ENCODE measurements around the gene LMO7. TPM values are rescaled to one million over a fixed set of nuclear protein-coding genes. Genes with fewer than 3 reads are reported as not detected.

LMO7 gene
- total RNA-seq, 1 experiment from 2014 or later: 20.4 TPM

GRCh38 chr13:75873494-75873893, 237.4 kb downstream of the LMO7 start:
- no peak overlapping the region for H3K23ac ChIP-seq (ENCODE audit: insufficient read length, low read depth, low read length)
- H2AK5ac ChIP-seq (ENCODE audit: insufficient read length, low read length): no peak overlapping the region
- no peak overlapping the region for H3K9ac ChIP-seq (ENCODE audit: extremely low read depth, insufficient read length, low read length)
- no peak overlapping the region for H2BK12ac ChIP-seq (ENCODE audit: insufficient read length, low read depth, low read length)
- H2BK15ac ChIP-seq (ENCODE audit: low read depth, low read length): no peak overlapping the region
- H3K9me3 ChIP-seq (ENCODE audit: control insufficient read depth, low read depth, low read length): no peaks in the 10 kb centered on the region
- H3K36me3 Mint-ChIP-seq (ENCODE audit: insufficient read depth in 1 of 3, low read depth in 3 of 3): no peaks in the 10 kb centered on the region; a peak in 1 of 7 replicates
- H3K4me1 Mint-ChIP-seq: peaks cover 45 to 46% of the 10 kb centered on the region in 2 experiments
- H3K14ac ChIP-seq (ENCODE audit: insufficient read depth, low read length): no peak overlapping the region
- H2BK20ac ChIP-seq (ENCODE audit: low read depth, low read length, poor library complexity, severe bottlenecking): no peak overlapping the region
- no peak overlapping the region for H3K27ac ChIP-seq (ENCODE audit: insufficient read length, low read depth, low read length)
- no peak overlapping the region for H3T11ph ChIP-seq (ENCODE audit: low read length)
- H3K4me1 ChIP-seq (ENCODE audit: insufficient read depth, low read length): peaks cover 11% of the 10 kb centered on the region; the same call in 1 of the 2 replicates
- H4K91ac ChIP-seq (ENCODE audit: insufficient read length, low read depth, low read length): no peak overlapping the region
- no peak overlapping the region for H3K4me3 Mint-ChIP-seq
- H3K27me3 ChIP-seq (ENCODE audit: insufficient read depth, low read length): no peaks in the 10 kb centered on the region
- no peak overlapping the region for H3K4ac ChIP-seq (ENCODE audit: low read depth, low read length)
- H3K18ac ChIP-seq (ENCODE audit: insufficient read length, low read depth, low read length): no peak overlapping the region
- no CpG with 5 or more reads among the region's 10 CpGs for WGBS (ENCODE audit: extremely low coverage, insufficient read length, low lambda C conversion rate)
- H3K27me3 Mint-ChIP-seq (ENCODE audit: low read depth): no peaks in the 10 kb centered on the region
- H4K8ac ChIP-seq (replicated peaks; ENCODE audit: insufficient read length, low read depth, low read length): no peak overlapping the region
- H2BK120ac ChIP-seq (ENCODE audit: low read depth, low read length, poor library complexity, severe bottlenecking): no peak overlapping the region
- no peak for DNase-seq
- no peak for TF ChIP-seq CTCF (conservative IDR thresholded peaks at IDR 0.05)
- H3K79me1 ChIP-seq (ENCODE audit: insufficient read depth, low read depth, low read length, poor library complexity, severe bottlenecking): no peaks in the 10 kb centered on the region
- no peaks in the 10 kb centered on the region for H3K79me2 ChIP-seq (ENCODE audit: insufficient read depth, low read length)
- no peak overlapping the region for H3K27ac Mint-ChIP-seq
- no peak overlapping the region for H4K5ac ChIP-seq (ENCODE audit: insufficient read length, low read depth, low read length)
- H3K23me2 ChIP-seq (ENCODE audit: insufficient read length, low read depth, low read length, poor library complexity, severe bottlenecking): no peaks in the 10 kb centered on the region
- no peak overlapping the region for H3K56ac ChIP-seq (ENCODE audit: insufficient read length, low read depth, low read length)
- no peak overlapping the region for H3K4me2 ChIP-seq (ENCODE audit: insufficient read depth, insufficient read length, low read length)
- no peaks in the 10 kb centered on the region; a peak in 1 of 5 replicates for H3K9me3 Mint-ChIP-seq
- H2AFZ ChIP-seq (ENCODE audit: low read length): no peak overlapping the region
- H4K20me1 ChIP-seq (ENCODE audit: control insufficient read depth, insufficient read depth, insufficient read length): no peaks in the 10 kb centered on the region
- no peak overlapping the region for H2BK5ac ChIP-seq (ENCODE audit: insufficient read length, low read length)
